ENCODE measurements around the gene NEDD4L.

Gene NEDD4L

GRCh38 chr18:58135183-58135641 lies 91.2 kb downstream of the NEDD4L start:
- intact Hi-C loops (cut with DNase I), result loop anchor here (5.0 kb wide), 1 partner anchor 93 kb away; the partner anchor contains the start of gene NEDD4L

GRCh38 chr18:58135701-58136331 lies 91.8 kb downstream of the NEDD4L start:
- intact Hi-C loops (cut with DNase I), result loop anchor here (5.0 kb wide), 1 partner anchor 94 kb away; the partner anchor contains the start of gene NEDD4L
- peak in 41 of 42 donors; percentile 16 to 90 (median 66) for DNase-seq

More at GRCh38 chr18:58135183-58135641, 91.2 kb downstream of the NEDD4L start:
- DNase-seq, result no peak

- intact Hi-C loops (cut with DNase I), result loop anchor here (5.0 kb wide), 1 partner anchor 95 kb away; the partner anchor contains the start of gene NEDD4L
- DNase-seq, result no peak
These were observed 92.9 kb downstream of the NEDD4L start for GRCh38 chr18:58136879-58137278.

- intact Hi-C loops (cut with DNase I), result loop anchor here (5.0 kb wide), 1 partner anchor 97 kb away; the partner anchor contains the start of gene NEDD4L
- DNase-seq, result peak in 8 of 42 donors; percentile 14 to 50 (median 28)
These were observed 95.7 kb downstream of the NEDD4L start for GRCh38 chr18:58139459-58140386.

- intact Hi-C loops (cut with DNase I), result no loop called here
- DNase-seq, result peak in 25 of 42 donors; percentile 13 to 77 (median 43)
These were observed 96.6 kb downstream of the NEDD4L start for GRCh38 chr18:58140387-58141325.

GRCh38 chr18:58143386-58143785 lies 99.4 kb downstream of the NEDD4L start:
- DNase-seq, result no peak
- intact Hi-C loops (cut with DNase I), result no loop called here

- intact Hi-C loops (cut with DNase I), result no loop called here
These were observed 100.1 kb downstream of the NEDD4L start for GRCh38 chr18:58144106-58144505.

GRCh38 chr18:58144671-58145285 lies 100.8 kb downstream of the NEDD4L start:
- intact Hi-C loops (cut with DNase I), result no loop called here
- DNase-seq, result no peak

More at GRCh38 chr18:58144106-58144505, 100.1 kb downstream of the NEDD4L start:
- no peak for DNase-seq

- no peak for DNase-seq
- intact Hi-C loops (cut with DNase I), result no loop called here
These were observed 102.1 kb downstream of the NEDD4L start for GRCh38 chr18:58146099-58146498.

- DNase-seq, result no peak
- intact Hi-C loops (cut with DNase I), result no loop called here
These were observed 105.0 kb downstream of the NEDD4L start for GRCh38 chr18:58148954-58149471.

GRCh38 chr18:58150772-58151171 lies 106.7 kb downstream of the NEDD4L start:
- DNase-seq, result no peak
- intact Hi-C loops (cut with DNase I), result no loop called here

- no peak for DNase-seq
- intact Hi-C loops (cut with DNase I), result no loop called here
These were observed 108.2 kb downstream of the NEDD4L start for GRCh38 chr18:58152216-58152615.

- no peak for DNase-seq
- intact Hi-C loops (cut with DNase I), result no loop called here
These were observed 108.9 kb downstream of the NEDD4L start for GRCh38 chr18:58152891-58153290.

GRCh38 chr18:58156516-58156915 lies 112.5 kb downstream of the NEDD4L start:
- intact Hi-C loops (cut with DNase I), result no loop called here
- no peak for DNase-seq

GRCh38 chr18:58157237-58157636 lies 113.2 kb downstream of the NEDD4L start:
- intact Hi-C loops (cut with DNase I), result no loop called here
- no peak for DNase-seq

- no peak for DNase-seq
- intact Hi-C loops (cut with DNase I), result no loop called here
These were observed 114.0 kb downstream of the NEDD4L start for GRCh38 chr18:58158008-58158407.

GRCh38 chr18:58158459-58158858 lies 114.4 kb downstream of the NEDD4L start:
- intact Hi-C loops (cut with DNase I), result no loop called here
- DNase-seq, result no peak

- DNase-seq, result no peak
- intact Hi-C loops (cut with DNase I), result no loop called here
These were observed 117.6 kb downstream of the NEDD4L start for GRCh38 chr18:58161659-58162058.

Data from head of caudate nucleus (tissue), 42 donors.